HEK293 (cell line): ENCODE results near the gene PLCL2.

Source experiments
- TF ChIP-seq, protein P1 (sequence below): fragments of 450-650 bp; formaldehyde crosslinking; IDR thresholded peaks from 2 replicates; pipeline ENCODE4 v1.5.1; 2016; ENCODE audit warnings: missing biosample characterization, missing genetic modification characterization
- TF ChIP-seq, protein P2 (sequence below): fragments of 450-650 bp; formaldehyde crosslinking; IDR thresholded peaks from 2 replicates; pipeline ENCODE4 v1.5.1; 2016; ENCODE audit warnings: missing biosample characterization, missing genetic modification characterization

DNA sequence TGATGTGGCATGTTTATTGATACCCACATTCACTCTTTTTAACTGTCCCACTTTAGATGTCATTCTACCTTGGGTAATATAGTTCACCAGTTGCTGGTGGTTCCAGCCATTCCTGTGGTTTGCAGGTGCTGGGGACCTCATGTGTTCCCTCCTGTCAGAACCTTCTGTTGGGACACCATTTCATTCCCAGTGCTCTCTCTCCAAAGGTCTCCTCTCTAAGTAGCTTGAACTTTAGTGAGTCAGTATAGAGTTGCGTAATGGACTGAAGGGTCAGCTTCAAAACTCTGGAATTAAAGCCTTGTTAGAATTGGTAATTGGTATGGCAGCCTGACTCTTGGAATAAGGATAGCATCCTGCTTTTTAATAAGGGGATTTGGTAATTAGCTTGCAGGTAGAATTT is 108.5 kb downstream of the PLCL2 start:
- TF ChIP-seq, protein P1, sequence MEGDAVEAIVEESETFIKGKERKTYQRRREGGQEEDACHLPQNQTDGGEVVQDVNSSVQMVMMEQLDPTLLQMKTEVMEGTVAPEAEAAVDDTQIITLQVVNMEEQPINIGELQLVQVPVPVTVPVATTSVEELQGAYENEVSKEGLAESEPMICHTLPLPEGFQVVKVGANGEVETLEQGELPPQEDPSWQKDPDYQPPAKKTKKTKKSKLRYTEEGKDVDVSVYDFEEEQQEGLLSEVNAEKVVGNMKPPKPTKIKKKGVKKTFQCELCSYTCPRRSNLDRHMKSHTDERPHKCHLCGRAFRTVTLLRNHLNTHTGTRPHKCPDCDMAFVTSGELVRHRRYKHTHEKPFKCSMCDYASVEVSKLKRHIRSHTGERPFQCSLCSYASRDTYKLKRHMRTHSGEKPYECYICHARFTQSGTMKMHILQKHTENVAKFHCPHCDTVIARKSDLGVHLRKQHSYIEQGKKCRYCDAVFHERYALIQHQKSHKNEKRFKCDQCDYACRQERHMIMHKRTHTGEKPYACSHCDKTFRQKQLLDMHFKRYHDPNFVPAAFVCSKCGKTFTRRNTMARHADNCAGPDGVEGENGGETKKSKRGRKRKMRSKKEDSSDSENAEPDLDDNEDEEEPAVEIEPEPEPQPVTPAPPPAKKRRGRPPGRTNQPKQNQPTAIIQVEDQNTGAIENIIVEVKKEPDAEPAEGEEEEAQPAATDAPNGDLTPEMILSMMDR, result no peak
- TF ChIP-seq, protein P2, sequence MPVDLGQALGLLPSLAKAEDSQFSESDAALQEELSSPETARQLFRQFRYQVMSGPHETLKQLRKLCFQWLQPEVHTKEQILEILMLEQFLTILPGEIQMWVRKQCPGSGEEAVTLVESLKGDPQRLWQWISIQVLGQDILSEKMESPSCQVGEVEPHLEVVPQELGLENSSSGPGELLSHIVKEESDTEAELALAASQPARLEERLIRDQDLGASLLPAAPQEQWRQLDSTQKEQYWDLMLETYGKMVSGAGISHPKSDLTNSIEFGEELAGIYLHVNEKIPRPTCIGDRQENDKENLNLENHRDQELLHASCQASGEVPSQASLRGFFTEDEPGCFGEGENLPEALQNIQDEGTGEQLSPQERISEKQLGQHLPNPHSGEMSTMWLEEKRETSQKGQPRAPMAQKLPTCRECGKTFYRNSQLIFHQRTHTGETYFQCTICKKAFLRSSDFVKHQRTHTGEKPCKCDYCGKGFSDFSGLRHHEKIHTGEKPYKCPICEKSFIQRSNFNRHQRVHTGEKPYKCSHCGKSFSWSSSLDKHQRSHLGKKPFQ (tag by site-specific recombination), result no peak
